NCI-H2029 treated with DMSO at 0.1 percent for 48 hours (cell line): Measurements from ENCODE around the gene MR1.
A peak's percentile ranks its signal among the peaks of the same experiment; 100 is the strongest.
"Not testable (repeated sequence)": the region's sequence is repeated elsewhere in the genome, so short reads cannot be mapped to it uniquely, and the experiment has no call there.

ENCODE experiments used
- DNase-seq: peaks from one replicate; lab custom pipeline; 2025; lab: John Stamatoyannopoulos, UW

Gene MR1

DNA sequence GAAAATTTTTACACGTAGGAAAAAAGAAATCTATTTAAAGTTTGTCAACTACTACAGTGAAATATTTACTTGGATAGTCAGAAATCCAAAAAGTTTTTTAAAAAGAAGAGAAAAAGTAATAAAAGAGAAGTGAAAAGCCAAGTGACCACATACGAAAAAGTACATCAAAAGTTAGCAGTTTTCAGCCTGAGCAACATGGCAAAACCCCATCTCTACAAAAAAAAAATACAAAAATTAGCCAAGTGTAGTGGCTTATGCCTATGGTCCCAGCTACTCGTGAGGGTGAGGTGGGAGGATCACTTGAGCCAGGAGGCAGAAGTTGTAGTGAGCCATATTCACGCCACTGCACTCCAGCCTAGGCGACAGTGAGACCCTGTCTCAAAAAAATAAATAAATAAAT, 5.2 kb upstream of the MR1 start:
- no peak for DNase-seq

GRCh38 chr1:181032535-181032934, 1.2 kb upstream of the MR1 start:
- no peak for DNase-seq

- peak; percentile 10 for DNase-seq
Measured at GRCh38 chr1:181033128-181033798, 520 bp upstream of the MR1 start.

GRCh38 chr1:181035210-181035609, 1.4 kb downstream of the MR1 start:
- not testable (repeated sequence) for DNase-seq

- no peak for DNase-seq
Measured at GRCh38 chr1:181036107-181036836, 2.5 kb downstream of the MR1 start.

DNA sequence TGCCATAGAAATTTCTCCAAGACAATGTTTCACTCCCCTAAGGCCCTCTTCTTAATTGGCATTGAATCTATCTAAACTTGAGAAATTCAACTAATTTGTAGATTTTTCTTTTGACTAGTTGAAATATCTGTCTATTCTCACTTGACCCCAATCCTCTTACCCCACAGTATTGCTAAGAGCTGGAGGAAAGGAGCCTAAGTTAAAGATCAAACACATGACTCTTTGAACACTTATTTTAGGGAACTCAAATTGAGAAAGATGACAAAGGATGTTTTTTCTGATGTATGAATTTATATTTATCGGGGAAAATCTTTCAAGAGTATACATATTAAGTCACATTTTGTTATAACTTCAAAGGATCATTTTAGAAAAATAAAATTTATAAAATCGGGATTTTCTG, 3.6 kb downstream of the MR1 start:
- DNase-seq = no peak

- DNase-seq = peak; percentile 14
Measured at GRCh38 chr1:181038399-181038873, 4.7 kb downstream of the MR1 start.

GRCh38 chr1:181040284-181040865, 6.6 kb downstream of the MR1 start:
- DNase-seq = no peak

- peak; percentile 45 for DNase-seq
Measured at GRCh38 chr1:181043025-181043888, 9.5 kb downstream of the MR1 start.

GRCh38 chr1:181044449-181044966, 10.7 kb downstream of the MR1 start:
- no peak for DNase-seq

DNA sequence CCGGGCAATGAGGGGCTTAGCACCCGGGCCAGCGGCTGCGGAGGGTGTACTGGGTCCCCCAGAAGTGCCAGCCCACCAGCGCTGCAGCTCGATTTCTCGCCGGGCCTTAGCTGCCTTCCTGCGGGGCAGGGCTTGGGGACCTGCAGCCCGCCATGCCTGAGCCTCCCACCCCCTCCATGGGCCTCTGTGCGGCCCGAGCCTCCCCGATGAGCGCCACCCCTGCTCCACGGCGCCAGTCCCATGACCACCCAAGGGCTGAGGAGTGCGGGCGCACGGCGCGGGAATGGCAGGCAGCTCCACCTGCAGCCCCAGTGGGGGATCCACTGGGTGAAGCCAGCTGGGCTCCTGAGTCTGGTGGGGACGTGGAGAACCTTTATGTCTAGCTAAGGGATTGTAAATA, 12.2 kb downstream of the MR1 start:
- not testable (repeated sequence) for DNase-seq

DNA sequence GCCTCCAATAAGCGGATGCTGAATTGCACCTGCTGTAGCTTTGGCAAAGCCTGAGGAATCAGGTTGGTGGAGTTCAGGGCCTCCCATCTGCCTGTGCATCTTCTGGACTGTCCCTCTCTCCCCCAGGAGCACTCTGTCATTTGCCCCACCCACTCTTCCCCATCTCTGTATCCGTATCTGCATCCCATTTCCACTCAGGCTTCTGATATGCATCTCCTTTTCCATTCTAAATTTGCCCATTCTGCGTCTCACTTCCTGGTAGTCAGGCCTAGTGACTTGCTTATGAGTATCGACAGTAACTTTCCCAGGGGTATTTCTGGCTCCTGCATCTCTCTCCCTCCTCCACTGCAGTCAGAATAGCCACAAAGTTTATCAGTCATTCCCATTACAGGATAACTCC, 15.6 kb downstream of the MR1 start:
- no peak for DNase-seq

- DNase-seq = no peak
Measured at GRCh38 chr1:181050922-181051321, 17.1 kb downstream of the MR1 start.

DNA sequence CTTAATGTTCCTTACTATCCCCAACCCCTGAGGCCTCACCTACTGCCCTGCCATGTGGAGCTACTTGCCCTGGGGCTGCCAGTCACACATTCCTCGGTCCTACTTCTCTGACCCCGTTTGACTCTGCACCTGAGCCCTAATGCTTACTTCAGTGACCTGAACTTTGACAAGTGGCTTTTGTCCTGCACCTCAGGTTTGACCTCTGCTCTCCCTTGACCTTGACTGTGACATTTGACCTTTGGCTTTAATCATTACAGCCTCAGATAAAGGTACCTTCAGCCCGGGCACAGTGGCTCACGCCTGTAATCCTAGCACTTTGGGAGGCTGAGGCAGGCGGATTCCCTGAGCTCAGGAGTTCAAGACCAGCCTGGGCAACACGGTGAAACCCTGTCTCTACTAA, 22.8 kb downstream of the MR1 start:
- DNase-seq = no peak

GRCh38 chr1:181057079-181057478, 23.3 kb downstream of the MR1 start:
- DNase-seq = no peak

DNA sequence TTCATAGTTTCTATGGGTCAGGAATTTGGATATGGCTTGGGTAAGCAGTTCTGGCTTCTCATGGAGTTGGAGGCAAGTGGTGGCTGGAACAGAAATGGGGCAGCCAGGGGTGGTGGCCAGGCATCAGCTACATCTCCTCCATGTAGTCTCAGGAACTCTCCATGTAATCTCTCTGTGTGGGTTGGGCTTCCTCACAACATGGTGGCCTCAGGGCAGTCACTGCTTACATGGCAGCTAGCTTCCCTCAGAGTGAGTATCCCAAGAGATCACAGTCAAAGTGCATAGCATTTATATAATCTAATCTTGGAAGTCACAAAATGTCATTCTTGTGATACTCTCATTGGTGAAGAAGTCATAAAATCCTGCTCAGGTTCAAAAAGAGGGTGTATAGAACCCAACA, 25.7 kb downstream of the MR1 start:
- DNase-seq = no peak

DNA sequence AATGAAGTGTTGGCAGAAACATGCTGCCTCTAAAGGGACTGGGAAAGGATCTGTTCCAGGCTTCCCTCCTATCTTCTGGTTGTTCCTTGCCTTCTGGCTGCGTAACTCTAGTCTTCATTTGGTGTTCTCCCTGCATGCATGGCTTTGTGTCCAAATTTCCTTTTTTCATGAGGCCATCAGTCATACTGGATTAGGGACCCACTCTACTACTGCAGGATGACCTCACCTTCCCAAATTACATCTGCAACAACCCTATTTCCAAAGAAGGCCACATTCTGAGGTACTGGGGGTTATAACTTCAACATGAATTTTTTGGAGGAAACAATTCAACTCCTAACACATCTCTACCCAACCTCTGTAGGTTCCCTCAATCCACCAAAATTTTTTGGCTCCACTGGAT, 26.3 kb downstream of the MR1 start:
- no peak for DNase-seq

- DNase-seq = not testable (repeated sequence)
Measured at GRCh38 chr1:181060947-181061346, 27.2 kb downstream of the MR1 start.

DNA sequence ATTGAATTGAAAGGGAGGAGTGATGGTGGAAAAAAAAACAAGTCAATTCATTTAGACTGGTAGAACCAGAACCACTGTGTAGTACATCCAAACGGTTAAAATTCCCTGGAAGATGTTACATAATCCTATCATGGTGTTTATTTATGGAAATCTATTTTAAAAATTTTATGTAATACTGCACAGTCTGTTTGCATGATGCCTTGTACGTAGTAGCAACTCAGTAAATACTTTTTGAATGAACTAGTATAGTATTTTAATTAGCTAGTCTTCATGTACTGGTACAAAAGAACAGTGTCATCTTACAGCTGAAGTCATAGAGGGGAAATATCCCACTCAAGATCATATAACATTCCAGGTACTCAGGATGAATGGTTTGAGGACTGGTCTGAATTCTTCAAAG, 27.7 kb downstream of the MR1 start:
- DNase-seq = no peak

DNA sequence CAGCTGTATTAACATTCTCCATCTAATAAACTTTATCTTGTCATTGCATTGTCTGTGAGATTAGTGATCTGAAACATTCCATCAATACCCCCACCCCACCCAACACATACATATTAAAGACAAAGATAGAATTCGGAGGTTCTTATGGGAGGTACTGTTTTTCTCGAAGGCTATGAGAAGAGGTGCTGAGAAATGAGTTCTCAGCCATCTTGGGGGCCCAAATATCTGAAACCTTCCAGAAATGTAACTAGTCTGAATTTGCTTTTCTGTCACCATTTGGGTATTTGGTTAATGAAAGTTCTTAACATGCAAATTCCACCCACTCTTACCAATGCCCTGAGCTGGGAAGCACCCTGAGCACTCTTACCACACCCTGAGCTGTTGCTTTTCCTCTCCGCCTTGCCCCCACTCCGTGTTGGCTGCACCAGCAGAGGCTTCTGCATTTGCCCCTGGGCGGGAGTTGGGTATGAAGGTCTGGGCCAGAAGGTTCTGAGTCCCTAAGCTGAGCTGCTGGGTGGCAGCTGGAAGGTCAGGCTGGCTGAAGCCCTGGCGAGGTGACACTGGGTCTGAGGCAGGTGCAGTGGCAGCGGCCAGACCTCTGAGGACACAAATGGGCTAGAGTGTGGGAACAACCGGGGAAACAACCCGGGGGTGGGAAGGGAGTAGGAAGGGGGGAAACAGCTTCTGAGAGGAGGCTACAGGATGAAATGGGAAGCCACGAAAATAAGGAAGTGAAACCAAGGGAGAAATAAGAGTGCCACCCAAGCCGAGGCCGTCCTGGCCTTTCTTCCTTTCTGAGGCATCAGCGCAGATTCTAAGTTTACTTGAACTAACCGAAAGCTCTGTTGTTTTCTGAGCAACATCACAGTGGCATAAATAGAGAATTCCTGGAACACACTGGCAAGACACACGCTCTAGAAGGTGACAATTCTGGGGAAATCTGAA, 28.4 kb downstream of the MR1 start:
- DNase-seq = no peak
